Activated CD4-positive, CD25-positive, alpha-beta regulatory T cell treated with anti-CD3 and anti-CD28 coated beads, Interleukin-2, amount 50 U/mL, for 16 hours (primary cell): ENCODE data around the gene FAXDC2.
"Not testable (repeated sequence)": the region's sequence is repeated elsewhere in the genome, so short reads cannot be mapped to it uniquely, and the experiment has no call there.

Experiments used
- DNase-seq: peaks from one replicate; pipeline ENCODE4 v3.0.0-alpha.2; 2020; ENCODE audit warnings: low read depth, low spot score

The FAXDC2 gene

GRCh38 chr5:154861946-154862345 is 11.5 kb upstream of the FAXDC2 start:
- no peak for DNase-seq

DNA sequence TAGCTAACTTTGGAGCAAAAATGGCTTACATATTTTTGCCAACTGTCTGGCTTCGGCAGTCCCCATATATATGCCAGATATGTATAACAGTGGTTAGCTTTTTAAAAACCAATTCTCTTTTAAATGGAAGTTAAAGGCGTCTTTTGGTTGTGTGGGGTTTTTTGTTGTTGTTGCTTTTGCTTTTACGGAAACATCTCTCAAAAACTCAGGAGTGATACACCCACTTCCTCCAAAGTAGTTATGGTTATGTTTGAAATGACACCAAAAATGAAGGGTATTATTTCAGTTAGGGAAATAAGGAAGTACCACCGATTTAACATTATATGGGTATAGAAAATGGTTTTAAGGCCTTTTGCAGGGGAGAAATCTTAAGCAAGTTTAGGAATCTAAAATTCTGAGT is 10.4 kb upstream of the FAXDC2 start:
- DNase-seq: no peak

- DNase-seq: no peak
Observed at GRCh38 chr5:154860123-154860522, 9.7 kb upstream of the FAXDC2 start.

- no peak for DNase-seq
Observed at GRCh38 chr5:154858972-154859871, 8.8 kb upstream of the FAXDC2 start.

DNA sequence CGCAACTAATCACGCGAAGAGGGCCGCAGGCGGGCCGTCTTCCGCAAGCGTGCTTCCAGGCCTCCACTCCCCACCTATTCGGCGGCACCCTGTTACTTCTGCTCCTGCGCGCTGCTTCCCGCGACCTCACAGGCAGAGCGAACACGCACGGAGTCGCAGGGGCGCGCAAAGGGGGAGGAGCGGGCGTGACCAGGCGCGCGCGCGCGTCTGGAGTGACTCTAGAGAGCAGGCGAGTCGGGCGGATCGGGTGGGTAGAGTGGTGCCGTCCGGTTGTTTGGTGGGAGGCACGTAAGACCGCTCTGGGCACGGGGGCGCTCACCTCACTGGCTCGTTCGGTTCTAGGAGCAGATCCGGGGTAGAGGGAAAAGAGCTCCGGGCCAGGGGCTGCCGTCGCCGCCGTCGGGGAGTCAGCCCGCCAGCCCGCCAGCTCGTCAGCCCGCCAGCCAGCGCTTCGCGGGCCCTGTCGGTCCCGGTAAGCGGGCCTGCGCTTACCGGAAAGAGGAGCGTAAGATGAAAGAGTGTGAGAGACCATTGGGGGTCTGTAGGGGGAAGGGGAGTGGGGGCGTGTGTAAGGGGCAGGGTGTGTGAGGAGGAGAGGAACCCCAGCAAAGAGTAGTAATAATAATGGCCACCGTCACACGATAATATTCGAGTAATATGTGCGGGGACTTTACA is 8.0 kb upstream of the FAXDC2 start, which contains the start of gene CNOT8:
Gene CNOT8 (plus strand): TSS at position 331 of the 675 bp plus-strand sequence. CDS start 4,652 bp downstream, outside the sequence.
- peak; percentile 96 for DNase-seq

DNA sequence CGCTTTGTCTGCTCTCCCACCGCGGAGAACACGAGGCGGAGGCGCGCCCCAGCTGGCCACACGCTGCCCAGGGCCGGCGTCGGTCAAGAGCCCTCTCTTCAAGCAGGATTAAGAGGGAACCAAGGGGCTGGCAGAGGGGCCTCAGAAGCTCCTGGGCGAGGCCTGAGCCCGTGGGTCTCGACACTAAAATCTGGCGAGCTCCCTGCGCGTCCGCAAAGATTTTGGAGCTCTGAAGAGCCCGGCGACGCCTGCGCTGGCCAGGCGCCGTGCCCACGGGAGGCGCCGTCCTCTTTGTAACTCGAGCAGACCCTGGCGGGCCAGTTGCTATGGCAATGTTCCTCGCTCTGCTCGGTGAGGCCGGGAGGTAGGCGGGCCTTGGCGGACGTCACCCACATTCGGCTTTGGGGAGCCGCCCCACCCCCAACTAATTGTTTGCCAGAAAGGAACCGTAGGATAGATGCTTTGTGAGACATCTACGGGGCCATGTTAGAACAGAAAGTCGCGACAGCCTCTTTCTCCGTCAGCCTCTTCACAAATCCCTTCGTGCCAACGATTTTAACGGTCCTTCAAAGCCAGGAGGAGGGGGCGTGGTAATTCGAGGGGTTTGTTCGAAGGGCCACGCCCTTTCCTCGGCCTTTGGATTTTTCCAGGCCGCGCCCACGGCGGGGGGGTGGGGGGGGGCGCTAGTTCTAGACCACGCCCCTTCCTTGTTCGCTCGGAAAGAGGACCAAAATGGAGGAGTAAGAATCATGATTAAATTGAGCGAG is 7.3 kb upstream of the FAXDC2 start:
- peak; percentile 76 for DNase-seq

- no peak for DNase-seq
Observed at GRCh38 chr5:154851351-154851750, 948 bp upstream of the FAXDC2 start.

GRCh38 chr5:154849791-154850201 is 607 bp downstream of the FAXDC2 start:
- no peak for DNase-seq

GRCh38 chr5:154849264-154849785 is 1.1 kb downstream of the FAXDC2 start:
- DNase-seq: no peak

DNA sequence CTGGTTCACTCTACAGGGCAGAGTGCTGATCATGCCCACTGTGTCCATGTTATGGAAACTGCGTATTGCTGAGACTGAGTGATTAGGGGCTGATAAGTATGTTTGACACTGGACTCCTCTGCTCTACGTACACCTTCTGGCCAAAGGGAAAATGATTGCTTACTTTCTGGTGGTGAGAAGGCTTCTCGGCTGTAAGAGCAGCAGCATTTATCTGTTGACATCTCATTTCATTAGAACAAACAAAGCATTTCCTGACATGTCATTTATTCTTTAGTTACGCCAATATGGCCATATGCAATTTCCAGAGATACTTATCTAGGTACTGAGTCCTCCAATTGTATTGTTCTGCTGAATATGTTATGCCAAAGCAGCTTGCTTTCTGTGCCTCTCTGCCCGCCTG is 5.6 kb downstream of the FAXDC2 start:
- no peak for DNase-seq

- no peak for DNase-seq
Observed at GRCh38 chr5:154842689-154843530, 7.5 kb downstream of the FAXDC2 start.

DNA sequence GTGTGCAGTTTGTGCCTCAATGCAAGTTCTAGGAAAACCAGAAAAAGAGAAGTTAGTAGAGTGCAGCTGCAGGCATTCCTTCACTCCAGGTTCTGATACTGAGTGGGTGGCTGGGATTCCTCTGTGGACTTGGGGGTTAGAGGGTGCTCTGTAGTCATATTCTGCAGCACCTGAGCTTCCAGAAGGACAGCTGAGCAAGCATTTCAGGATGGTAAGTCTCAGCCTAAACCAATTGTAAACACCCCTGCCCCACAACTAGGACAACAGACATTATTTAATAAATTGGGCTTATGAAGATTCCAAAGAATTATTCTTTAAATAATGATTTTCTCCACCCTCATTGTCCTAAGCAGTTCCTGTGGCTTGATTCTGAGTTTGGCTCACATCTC is 9.1 kb downstream of the FAXDC2 start:
- DNase-seq: no peak

DNA sequence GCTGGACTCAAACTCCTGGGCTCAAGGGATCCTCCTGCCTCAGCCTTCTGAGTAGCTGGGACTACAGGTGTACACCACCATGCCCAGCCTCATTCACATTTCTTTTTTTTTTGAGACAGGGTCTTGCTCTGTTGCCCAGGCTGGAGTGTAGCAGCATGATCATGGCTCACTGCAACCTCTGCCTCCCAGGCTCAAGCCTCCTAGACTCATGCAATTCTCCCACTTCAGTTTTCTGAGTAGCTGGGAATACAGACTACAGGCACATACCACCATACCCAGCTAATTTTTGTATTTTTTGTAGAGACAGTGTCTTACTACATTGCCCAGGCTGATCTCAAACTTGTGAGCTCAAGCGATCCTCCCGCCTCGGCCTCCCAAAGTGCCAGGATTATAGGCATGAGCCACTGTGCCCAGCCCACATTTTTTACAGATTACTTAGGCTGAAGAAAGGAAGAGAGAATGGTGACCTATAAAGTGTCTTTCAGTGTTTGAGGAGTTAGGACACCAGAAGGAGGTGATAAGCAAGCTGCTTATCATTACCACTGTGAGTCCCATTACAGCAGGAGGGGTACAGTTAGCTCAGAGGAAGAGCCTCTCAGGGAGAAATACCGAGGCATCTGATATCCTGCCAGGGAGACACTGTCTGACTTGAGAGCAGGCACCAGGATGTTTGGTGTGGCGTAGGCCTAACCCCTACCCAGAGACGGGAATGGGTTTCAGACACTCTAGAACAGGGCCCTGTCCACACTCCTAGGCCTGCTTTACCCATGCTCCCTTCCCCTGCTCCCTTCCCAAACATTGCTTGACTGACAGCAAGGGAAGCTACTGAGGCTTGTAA is 9.7 kb downstream of the FAXDC2 start:
- no peak for DNase-seq

- DNase-seq: no peak
Observed at GRCh38 chr5:154837009-154837901, 13.1 kb downstream of the FAXDC2 start.

DNA sequence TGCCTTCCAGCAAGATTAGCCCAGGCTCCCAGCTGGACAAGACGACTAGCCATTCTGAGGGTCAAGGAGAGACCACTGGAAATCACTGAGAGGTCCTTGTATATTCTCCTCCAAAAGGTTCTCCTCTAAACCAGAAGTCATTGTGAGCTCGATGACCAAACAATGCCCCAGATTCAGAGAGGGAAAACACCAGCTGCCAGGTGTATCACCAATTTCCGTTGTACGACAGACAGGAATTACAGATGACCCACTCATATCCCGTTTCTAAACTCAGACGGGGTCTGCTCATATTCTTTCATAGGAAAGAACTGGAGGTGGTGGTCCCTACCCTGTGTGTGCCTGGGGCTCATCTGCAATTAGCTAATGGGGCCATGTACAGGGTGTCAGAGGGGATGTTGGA is 14.2 kb downstream of the FAXDC2 start:
- no peak for DNase-seq

DNA sequence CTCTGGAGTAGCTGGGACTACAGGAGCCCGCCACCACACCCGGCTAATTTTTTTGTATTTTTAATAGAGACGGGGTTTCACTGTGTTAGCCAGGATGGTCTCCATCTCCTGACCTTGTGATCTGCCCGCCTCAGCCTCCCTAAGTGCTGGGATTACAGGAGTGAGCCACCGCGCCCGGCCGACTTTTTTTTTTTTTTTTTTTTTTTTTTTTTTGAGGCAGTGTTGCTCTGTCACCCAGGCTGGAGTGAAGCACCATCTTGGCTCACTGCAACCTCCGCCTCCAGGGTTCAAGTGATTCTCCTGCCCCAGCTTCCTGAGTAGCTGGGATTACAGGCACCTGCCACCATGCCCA is 14.7 kb downstream of the FAXDC2 start:
- not testable (repeated sequence) for DNase-seq

GRCh38 chr5:154834053-154834452 is 16.4 kb downstream of the FAXDC2 start:
- no peak for DNase-seq

GRCh38 chr5:154832804-154833203 is 17.6 kb downstream of the FAXDC2 start:
- not testable (repeated sequence) for DNase-seq

DNA sequence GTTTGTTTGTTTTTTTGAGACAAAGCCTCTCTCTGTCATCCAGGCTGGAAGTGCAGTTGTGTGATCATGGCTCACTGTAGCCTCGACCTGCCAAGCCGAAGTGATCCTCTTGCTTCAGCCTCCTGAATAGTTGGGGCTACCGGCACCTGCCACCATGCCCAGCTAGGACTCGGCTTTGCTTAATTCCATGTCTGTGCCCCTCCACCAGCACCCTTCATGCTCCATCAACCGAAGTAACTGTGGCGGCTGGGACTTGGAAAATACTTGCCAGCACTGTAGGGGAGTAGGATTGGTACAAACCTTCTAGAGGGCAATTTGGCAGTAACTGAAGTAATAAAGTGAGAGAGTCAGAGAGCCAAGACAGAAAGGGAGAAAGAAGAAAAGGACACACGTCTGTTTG is 19.0 kb downstream of the FAXDC2 start:
- DNase-seq: no peak
